T follicular helper cell (primary cell): ENCODE results near the gene CA7.
"Not testable (repeated sequence)": the region's sequence is repeated elsewhere in the genome, so short reads cannot be mapped to it uniquely, and the experiment has no call there.

Experiments used
- DNase-seq: peaks from one replicate; pipeline ENCODE4 v3.0.0-alpha.2; 2020; ENCODE audit warnings: low read depth

Gene CA7

GRCh38 chr16:66873685-66874055 is 29.5 kb downstream of the CA7 start:
- no peak for DNase-seq

- no peak for DNase-seq
These were observed 30.0 kb downstream of the CA7 start for GRCh38 chr16:66874079-66874775.

GRCh38 chr16:66878067-66878466 is 33.9 kb downstream of the CA7 start:
- DNase-seq, result no peak

DNA sequence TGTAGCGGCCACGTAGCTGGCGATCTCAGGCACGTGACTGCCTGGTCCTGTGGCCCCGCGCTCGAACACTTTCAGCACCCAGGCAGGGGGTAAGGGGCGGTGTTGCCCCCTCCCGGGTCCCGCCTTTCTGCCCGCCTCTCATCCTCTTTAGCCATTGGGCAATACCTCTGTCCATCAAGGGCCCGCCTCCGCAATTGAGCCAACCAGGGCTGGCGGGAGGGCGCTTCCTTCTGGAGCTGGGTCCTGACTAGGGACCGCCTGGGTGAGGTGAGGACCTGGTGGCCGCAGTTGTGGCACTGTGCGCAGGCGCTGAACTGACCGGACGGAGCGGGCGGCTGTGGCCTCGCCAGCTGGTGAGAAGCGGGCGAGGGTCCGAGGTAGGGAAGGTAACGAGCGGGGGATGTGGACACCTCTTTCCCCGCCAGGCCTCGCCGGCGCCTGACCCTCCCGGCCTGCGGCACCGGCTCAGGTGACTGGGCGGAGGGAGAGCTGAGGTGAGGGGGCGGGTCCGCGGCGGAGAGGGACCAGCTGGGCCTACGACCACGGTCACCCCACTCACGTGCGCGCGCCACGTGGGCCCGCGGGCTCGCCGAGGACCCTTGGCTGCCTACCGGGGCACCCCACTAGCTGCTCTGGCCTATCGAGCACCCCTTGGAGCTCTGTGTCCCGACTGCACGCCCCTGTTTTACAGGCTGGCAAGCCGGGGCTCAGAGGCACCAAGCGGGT is 36.2 kb downstream of the CA7 start, which contains the start of gene PDP2:
TSS of gene PDP2 (plus strand) at position 228 of the 726 bp plus-strand sequence. CDS start 3,770 bp downstream, outside the sequence.
- DNase-seq, result peak; percentile 85

GRCh38 chr16:66881014-66881417 is 36.8 kb downstream of the CA7 start:
- no peak for DNase-seq

DNA sequence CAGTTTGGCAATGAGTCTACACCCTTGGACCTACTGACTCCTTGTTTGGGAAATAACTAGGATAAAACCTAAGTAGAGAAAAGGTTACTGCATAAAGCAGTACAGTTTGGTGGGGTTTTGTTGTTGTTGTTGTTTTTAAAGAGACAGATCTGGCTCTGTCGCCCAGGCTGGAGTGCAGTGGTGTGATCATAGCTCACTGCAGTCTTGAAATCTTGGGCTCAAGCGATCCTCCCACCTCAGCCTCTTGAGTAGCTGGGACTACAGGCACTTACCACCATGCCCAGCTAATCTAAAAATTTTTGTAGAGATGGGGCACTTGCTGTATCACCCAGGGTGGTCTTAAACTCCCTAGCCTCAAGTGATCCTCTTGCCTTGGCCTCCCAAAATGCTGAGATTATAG is 37.3 kb downstream of the CA7 start:
- DNase-seq, result no peak

- DNase-seq, result no peak
These were observed 37.8 kb downstream of the CA7 start for GRCh38 chr16:66881964-66882508.

DNA sequence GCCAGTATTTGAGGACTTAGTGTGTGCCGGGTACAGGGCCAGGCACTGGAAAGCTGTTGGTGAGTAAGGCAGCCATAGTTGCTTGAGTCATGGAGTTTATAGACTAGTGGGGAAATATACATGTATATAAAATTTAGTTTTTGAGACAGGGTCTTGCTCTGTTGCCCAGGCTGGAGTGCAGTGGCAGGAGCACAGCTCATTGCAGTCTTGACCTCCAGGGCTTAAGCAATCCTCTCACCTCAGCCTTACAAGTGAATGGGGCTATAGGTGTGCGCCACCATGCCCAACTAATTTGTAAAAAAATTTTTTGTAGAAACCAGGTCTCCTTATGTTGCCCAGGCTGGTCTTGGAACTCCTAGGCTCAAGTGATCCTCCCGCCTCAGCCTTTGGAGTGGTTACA is 38.5 kb downstream of the CA7 start:
- no peak for DNase-seq

- DNase-seq, result no peak
These were observed 41.3 kb downstream of the CA7 start for GRCh38 chr16:66885491-66885890.

GRCh38 chr16:66886321-66886720 is 42.1 kb downstream of the CA7 start:
- DNase-seq, result no peak

- no peak for DNase-seq
These were observed 42.7 kb downstream of the CA7 start for GRCh38 chr16:66886914-66887313.

- no peak for DNase-seq
These were observed 44.7 kb downstream of the CA7 start for GRCh38 chr16:66888647-66889615.

DNA sequence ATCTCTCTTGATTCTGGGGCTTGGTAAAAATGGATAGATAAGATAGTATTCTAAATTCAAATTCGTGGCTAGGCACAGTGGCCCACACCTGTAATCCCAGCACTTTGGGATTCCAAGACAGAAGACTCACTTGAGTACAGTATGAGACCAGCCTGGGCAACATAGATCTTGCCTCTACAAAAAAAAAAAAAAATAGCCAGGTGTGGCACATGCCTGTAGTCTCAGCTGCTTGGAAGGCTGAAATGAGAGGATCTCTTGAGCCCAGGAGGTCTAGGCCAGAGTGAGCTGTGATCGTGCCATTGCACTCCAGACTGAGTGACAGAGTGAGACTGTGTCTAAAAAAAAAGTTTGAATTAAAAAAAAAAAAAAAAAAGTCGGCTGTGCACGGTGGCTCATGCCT is 45.4 kb downstream of the CA7 start:
- DNase-seq, result no peak

DNA sequence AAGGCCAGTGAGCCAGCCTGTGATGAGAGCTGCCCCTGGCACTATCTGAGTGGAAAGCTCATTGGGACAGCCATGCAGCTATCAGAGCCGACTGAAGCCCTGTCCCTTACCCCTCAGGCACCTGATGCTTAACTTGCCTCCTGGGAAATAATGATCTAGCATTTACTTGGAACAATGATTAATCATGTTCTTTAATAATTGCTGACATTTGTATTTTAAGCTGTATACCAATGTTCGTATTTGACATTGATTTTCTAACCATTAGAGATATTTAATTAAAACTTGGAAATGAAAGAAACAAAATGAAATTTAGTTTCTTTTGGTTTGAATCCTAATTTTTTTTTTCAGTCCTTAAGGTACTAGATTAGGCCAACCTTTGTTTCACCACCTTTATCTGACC is 46.6 kb downstream of the CA7 start:
- no peak for DNase-seq

DNA sequence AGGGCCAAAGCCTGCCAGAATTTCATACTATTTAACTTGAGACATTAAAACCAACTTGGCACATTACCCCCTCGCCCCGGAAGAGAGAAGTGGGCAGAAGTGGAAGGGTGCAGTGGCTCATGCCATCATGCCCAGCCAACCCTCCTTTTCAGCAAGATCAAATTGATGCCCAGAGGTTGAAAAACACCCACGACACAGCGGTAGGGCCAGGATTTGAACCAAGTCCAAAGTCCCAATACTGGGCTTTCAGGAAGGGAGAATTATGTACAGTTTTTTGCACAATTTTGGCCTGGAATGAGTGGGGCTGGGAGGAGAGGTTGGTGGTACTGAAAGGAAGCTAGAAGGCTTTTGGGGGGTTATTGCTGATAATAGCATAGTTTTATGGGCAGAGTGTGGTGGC is 47.1 kb downstream of the CA7 start:
- DNase-seq, result no peak

DNA sequence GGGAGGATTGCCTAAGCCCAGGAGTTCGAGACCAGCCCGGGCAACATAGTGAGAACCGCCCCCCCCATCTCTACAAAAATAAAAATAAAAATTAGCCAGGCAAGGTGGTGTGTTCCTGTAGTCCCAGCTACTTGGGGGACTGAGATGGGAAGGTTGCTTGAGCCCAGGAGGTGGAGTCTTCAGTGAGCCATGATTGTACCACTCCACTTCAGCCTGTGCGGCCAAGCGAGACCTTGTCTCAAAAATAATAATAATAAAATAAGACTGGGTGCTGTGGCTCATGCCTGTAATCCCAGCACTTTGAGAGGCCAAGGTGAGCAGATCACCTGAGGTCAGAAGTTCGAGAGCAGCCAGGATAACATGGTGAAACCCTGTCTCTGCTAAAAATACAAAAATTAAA is 47.6 kb downstream of the CA7 start:
- DNase-seq, result no peak

- no peak for DNase-seq
These were observed 49.8 kb downstream of the CA7 start for GRCh38 chr16:66894055-66894454.

- DNase-seq, result peak; percentile 26
These were observed 50.9 kb downstream of the CA7 start for GRCh38 chr16:66894948-66895688.

- DNase-seq, result no peak
These were observed 51.4 kb downstream of the CA7 start for GRCh38 chr16:66895689-66895979.

GRCh38 chr16:66895999-66896398 is 51.8 kb downstream of the CA7 start:
- DNase-seq, result no peak

- DNase-seq, result not testable (repeated sequence)
These were observed 52.5 kb downstream of the CA7 start for GRCh38 chr16:66896682-66897081.

GRCh38 chr16:66898207-66898606 is 54.0 kb downstream of the CA7 start:
- DNase-seq, result no peak
